Kidney capillary endothelial cell (primary cell): ENCODE results near the gene MYO9A.

Experiments
- DNase-seq: peaks from one replicate; pipeline ENCODE4 v3.0.0-alpha.2; 2018; ENCODE audit warnings: low spot score

Gene MYO9A

GRCh38 chr15:71781965-71782265 lies 336.0 kb downstream of the MYO9A start:
- DNase-seq: no peak

DNA sequence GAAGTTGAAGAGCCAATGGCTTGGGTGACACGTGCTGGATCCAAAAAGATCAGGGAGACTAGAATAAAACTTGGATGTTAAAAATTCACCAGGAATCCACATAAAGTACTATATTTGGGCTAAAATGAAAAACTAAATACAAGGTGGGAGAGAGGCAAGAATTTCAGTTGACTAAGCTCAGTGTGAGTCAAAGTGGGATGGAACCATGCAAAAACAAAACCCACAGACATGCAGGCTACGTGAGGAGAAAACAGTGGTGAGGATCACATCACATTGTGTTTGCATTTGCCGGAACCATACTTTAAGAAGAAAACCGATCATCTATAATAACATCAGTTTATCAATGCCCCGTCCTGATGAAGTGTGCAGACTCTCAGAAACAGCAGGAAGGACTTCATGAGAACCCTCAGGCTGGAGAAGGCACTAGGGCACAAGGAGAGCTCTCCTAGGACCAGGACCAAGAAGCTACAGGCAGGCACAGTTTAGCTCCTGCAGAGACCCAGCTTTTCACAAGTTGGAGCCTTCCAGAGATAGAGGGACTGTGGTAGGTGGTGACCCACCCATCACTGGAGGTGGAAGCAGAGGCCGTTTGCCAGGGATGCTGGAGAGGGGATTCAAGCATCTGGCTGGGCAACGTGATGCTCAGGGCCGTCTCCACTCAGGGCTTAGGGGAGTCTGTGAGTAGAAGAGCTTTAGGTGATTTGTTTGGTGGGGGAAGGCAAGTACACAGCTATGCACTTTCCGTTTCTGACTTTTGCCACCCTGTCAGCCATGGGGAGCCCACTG lies 336.6 kb downstream of the MYO9A start:
- DNase-seq: no peak

GRCh38 chr15:71780115-71780976 lies 337.6 kb downstream of the MYO9A start:
- peak; percentile 78 for DNase-seq

DNA sequence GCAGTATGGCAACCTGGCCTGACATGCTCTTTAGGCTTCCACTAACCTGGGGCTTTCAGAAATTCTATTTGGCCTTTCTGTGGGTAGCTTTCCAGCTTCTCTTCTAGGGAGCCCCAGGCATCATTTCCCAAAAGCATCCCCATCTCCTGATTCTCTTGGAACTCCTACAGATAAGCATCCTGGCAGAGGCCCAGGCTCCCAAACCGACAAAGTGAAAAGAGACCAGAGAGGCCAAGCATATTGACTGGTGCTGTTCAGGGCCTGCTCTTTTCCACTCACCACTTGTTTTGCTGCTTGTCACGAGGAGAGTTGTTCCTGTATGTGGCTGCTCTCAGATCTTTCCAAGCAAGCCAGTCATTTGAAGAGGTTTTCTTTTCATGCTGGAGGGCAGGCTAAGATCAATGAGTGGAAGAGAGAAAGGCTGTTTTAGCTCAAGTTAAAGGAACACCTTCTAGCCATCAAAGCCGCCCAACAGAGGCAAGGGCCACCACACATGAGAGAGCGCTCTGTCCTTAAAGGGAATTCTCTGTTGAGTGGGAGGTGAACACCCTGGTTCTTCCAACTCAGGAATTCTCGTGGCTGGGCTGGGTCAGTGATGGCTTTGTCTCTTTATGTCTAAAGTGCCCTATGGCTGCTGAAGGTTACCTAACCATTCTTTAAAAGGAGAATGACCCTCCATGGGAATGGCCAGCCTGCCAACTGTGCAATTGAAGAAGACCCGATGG lies 338.7 kb downstream of the MYO9A start:
- no peak for DNase-seq

DNA sequence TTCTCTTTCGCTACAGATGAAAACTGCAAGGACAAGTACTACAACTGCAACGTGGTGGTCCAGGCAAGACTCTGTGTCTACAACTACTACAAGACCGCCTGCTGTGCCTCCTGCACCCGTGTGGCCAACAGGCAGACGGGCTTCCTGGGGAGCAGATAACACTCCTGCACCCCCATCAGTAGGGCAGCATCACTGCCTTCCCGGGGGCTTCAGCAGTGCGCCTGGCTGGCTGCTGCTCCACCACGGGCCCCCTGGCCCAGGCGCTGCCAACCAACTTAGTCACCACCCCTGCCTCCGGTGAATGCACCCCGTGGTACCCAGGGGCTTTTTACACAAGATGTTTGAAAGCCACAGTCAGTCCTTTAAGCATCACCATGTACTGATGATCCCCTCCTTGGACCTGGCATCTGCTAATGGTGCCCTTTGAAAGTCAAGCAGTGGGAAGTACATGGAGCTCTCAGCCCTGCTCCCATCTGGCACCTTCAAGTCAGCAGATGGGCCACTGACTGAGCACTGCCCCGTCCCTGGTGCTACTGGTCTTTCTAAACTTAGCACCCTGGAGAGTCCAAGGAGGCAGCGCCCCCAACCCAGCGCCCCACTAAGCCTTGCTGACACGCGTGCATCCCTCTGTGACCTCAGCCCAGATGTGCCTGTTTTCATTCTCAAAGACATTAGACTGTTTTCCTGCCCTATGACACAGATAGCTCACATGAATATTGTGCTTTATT lies 340.6 kb downstream of the MYO9A start:
- DNase-seq: no peak

GRCh38 chr15:71776304-71776703 lies 341.6 kb downstream of the MYO9A start:
- DNase-seq: no peak

DNA sequence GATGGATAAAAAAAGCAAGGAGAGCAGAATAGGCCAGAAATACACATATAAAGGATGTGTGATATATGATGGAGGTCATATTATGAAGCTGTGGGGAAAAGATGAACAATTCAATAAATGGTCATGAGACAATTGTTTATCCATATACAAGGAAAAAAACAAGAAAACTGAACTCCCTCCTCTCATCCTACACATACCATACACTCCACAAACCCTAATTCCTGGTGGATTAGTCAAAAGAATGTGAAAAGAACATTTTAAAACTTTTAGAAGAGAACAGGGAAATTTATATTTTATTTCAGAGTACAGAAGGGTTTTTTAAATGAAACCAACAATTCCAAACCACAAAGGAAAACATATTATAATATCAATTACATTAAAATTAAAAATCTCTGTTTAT lies 342.1 kb downstream of the MYO9A start:
- no peak for DNase-seq

DNA sequence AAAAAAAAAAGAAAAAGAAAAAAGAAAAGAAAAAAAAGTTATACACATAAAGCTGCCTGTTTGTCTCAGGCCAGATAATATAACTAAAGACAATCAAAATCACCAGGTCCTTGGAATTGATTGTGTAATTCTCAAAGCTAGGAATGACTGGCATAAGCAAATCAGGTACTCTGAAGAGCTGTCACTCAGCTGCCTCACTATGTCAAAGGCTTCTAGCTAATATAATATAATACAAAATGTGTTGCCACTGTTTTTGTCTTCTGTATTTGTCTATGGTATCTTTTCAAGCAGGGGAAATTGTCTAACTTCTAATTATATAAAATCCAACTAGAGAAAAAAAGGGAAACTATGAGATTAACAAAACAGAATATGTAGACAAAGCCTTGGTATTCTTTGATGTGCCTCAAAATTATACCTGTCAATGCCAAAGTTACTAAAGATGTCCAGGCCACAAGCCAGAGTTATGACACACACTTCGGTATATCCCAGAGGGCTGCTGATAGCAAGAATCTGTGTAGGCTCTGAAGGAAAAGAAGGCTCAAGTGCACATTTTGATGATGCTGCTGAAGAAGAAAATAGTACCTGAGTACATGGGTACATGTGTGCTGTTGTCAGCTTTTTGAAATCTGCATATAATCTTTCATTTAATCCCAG lies 344.6 kb downstream of the MYO9A start:
- DNase-seq: no peak
